ENCODE data around the gene HINFP.

Gene HINFP

GRCh38 chr11:119121008-119121810, at the start of gene HINFP:
Gene HINFP (plus strand): TSS chr11:119121580. CDS start chr11:119126945, 5,365 bp downstream.
- peak; percentile 100 for DNase-seq (ENCODE audit: low spot score)

- no peak for DNase-seq (ENCODE audit: low spot score)
These were observed 43.5 kb upstream of the HINFP start for GRCh38 chr11:119077839-119078238.

- DNase-seq (ENCODE audit: low spot score), result no peak
These were observed 42.5 kb upstream of the HINFP start for GRCh38 chr11:119078675-119079420.

GRCh38 chr11:119081682-119082260, 39.6 kb upstream of the HINFP start:
- no peak for DNase-seq (ENCODE audit: low spot score)

- peak; percentile 96 for DNase-seq (ENCODE audit: low spot score)
These were observed 36.5 kb upstream of the HINFP start, which contains the start of gene HMBS for GRCh38 chr11:119084663-119085436. Gene HMBS (plus strand): TSS chr11:119084881. CDS start chr11:119085034, 153 bp downstream.

GRCh38 chr11:119085437-119085847, 35.9 kb upstream of the HINFP start:
- peak; percentile 60 for DNase-seq (ENCODE audit: low spot score)

GRCh38 chr11:119087123-119087522, 34.3 kb upstream of the HINFP start:
- DNase-seq (ENCODE audit: low spot score), result no peak

- no peak for DNase-seq (ENCODE audit: low spot score)
These were observed 33.6 kb upstream of the HINFP start for GRCh38 chr11:119087747-119088241.

GRCh38 chr11:119088406-119088805, 33.0 kb upstream of the HINFP start:
- DNase-seq (ENCODE audit: low spot score), result no peak

GRCh38 chr11:119089319-119089718, 32.1 kb upstream of the HINFP start:
- no peak for DNase-seq (ENCODE audit: low spot score)

GRCh38 chr11:119091178-119091577, 30.2 kb upstream of the HINFP start:
- no peak for DNase-seq (ENCODE audit: low spot score)

GRCh38 chr11:119091966-119092879, 29.2 kb upstream of the HINFP start:
- DNase-seq (ENCODE audit: low spot score), result no peak

- no peak for DNase-seq (ENCODE audit: low spot score)
These were observed 28.2 kb upstream of the HINFP start for GRCh38 chr11:119092880-119093842.

GRCh38 chr11:119093942-119094815, 27.2 kb upstream of the HINFP start:
- no peak for DNase-seq (ENCODE audit: low spot score)

GRCh38 chr11:119094816-119095065, 26.6 kb upstream of the HINFP start:
- DNase-seq (ENCODE audit: low spot score), result no peak

- DNase-seq (ENCODE audit: low spot score), result peak; percentile 100
These were observed 26.1 kb upstream of the HINFP start for GRCh38 chr11:119095066-119095880.

- DNase-seq (ENCODE audit: low spot score), result no peak
These were observed 21.7 kb upstream of the HINFP start for GRCh38 chr11:119099711-119100110.
